HG02885 (cell line): Measurements from ENCODE around the gene SHROOM3.

Experiments
- ATAC-seq: cut with Tn5 transposase; IDR thresholded peaks from one replicate; pipeline ENCODE4 v1.9.1; 2021; ENCODE audit warnings: mild to moderate bottlenecking; ENCODE audit not compliant: unreplicated experiment, poor library complexity

SHROOM3 gene

DNA sequence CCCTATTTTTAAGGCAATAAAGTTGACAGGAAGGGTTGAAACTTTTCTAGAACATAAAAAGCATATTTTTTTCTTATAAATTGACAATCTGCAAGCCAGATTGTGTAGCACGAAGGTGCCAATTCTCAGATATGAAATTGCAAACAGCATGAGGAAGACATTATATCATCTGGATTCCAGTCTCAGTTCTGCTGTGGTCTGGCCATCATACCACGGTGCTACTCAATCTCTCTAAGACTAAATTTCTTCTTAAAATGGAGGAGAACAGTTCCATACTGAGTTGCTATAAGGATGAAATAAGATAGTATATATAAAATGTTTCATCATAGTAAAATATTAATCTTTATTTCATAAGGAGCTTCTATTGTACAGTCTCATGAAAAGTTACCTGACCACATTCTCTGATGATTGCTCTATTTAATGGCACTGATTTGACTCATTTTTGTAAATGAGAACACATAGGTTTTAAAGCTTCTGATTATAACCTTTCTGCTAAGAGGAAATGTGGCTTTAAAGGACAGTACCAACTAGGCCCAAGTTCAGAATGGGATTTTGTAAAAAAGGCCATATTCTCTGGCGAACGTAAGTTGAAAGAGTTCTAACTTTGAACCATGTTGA lies 127.9 kb downstream of the SHROOM3 start:
- ATAC-seq: no peak

DNA sequence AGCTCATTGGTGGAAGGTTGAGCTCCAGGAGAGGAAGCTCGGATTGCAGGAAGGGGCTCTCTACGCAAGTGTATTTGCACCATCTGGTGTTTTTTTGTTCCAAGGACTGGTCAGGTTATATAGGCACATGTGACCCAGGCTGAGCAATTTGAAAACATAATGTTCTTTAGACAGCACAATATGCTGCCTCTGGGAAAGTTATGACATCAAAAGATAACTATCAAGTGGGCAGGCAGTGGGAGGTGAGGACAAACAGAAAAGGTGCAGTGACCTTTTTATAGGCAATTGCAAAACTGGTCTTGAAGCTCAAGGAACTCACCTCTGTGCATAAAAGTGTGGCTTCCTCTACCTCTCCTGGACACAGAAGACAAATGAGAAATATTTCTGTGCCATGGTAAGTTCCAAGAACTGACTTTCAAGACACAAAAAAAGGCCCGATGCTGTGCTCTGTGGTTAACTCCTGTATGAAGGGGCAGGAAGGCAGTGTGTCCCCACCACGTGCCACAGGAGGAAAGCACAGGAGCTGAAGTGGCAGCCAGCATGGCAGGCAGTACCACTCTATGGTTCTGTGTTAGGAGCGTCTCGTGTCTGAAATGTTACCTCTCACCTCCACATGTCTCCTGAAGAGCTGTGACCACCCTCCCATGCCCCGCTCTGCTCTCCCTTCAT lies 128.6 kb downstream of the SHROOM3 start:
- peak; percentile 46 for ATAC-seq

DNA sequence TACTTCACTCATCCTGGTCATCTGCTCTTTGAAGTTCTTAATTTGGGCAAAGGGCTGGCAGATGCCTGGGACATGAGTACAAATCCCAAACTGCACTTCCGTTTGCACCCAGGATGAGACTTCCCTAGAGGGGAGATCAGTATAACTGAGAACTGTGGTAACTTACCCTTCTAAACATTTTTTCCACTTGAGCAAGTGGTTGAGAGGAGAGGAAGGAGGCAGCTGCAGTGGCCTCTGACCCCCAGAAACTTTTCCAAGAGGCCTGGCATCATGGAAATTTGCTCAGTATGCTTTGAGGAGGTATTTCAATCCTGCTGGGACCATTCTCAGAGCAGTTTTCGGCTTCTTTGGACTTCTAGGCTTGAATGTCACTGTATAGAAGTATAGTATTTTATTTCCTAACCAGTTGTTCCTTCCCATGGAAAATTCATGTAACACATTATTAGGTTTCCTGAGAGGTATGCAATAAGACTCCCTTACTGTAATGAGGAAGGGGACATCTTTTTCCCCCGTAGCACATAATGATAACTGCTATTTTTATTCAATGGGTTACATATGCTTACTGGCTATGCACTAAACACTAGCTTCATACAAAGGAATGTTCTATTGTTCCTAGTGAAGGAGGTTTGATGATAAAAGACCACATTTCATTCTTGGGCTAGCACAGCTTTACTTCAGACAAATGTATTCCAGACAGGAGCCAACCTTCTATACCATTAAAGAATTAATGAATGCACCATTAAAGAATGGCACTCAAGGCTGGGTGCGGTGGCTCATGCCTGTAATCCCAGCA lies 129.3 kb downstream of the SHROOM3 start:
- ATAC-seq: no peak

DNA sequence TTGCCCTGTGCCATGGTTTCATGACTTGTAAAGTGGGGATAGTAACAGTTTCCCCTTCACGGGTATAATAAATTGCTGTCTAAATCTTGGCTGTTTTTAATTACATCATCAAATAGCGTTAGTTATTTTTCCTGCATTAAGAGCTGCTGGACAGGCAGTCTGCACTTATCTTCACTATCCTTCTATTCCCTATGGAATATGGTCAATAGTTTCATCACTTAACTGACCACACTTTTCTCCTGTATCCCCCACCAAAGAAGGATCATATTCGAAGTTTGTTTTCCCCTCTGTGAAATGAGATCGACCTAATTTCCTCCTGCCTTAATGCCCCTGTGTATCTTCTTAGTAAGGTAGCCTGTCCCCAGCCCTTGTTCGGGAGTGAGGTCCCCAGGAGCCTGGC lies 133.2 kb downstream of the SHROOM3 start:
- ATAC-seq: no peak

DNA sequence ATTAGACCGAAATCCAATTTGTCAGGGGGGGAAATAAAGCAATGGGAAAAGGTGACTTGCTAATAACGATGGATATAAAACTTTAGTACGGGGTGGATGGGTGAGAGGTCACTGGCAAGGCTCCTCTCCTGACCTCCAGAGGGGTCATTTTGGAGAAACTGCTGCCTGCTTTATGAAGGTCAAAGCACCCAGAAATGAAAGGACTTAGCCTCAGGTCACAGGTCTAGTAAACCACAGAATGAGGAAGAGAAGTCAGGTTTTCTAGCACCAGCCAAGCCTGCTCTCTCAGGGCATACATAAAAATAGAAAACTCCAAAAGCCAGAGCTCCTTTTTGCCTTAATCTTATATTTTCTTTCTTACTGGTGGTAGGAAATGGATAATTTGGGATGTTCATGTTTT lies 134.2 kb downstream of the SHROOM3 start:
- ATAC-seq: no peak

DNA sequence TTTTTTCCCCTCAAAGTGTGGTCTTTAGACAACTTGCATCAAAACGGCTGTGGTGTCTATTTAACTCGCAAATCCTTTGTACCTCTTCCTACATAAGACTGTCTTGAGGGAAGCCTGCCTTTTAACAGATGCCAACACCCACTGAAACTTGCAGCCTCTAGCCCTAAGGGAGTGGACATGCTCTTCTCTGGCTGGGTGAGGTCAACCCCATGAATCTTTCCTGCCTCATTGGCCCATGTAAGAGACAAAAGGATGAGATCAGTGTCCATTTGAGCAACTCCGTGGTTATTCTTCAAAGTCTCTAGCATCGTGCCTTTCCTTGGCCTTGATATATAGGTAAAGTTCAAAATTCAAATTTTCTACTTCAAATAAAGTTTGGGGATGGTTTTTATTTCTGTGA lies 134.7 kb downstream of the SHROOM3 start:
- no peak for ATAC-seq

DNA sequence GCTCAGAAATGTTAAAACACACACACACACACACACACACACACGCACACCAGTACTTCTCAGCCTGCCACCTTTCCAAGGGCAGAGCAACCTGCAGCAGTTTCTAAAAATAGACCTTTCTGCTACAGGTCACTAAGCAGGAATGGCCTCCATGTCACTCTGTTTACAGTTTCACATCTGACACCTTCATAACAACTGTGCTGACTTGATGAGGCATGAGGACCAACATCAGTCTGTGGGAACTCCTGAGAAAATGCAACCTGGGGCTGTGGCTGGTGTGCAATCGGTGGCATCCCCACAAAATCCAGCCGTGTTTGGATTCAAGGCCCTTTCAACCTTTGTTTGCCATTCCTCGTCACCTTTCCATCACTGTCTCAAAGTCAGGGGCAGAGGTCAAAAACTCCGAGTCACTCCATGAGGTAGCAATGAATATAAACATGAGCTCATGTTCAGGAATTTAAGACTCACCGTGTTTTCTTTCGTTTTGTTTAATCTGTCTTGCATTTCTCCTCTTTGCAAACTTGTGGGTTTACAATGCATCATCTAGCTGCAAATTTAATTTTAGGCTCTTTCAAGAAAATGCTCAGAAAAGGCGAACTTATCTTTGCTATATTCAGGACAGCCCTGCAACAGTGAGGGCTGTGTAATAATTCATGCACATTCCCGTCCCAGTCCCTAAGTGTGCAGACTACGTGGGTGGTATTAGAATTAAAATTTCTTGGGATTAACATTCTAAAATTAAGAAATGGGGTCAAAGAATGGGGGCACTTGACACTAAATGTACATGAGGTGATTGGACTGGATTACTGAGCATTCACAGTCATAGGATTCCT lies 135.3 kb downstream of the SHROOM3 start:
- ATAC-seq: no peak

DNA sequence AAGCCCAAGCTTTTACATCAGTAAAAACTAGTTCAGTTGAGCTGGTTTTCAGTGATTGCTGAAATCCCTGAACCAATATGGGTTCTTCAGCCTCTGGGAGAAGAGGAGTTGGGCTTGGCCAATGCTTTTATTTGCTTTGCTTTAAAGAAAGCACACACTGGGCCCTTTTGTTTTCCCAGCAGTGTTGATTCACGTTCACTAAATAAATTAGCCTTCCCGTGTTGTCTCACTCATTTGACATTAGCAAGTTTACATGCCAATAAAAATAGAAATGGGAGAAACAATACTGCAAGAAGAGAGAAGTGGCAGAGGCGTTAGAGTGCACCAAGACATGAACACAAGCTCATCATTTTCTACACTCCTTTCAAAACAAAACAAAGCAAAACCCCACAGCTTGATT lies 136.2 kb downstream of the SHROOM3 start:
- no peak for ATAC-seq

DNA sequence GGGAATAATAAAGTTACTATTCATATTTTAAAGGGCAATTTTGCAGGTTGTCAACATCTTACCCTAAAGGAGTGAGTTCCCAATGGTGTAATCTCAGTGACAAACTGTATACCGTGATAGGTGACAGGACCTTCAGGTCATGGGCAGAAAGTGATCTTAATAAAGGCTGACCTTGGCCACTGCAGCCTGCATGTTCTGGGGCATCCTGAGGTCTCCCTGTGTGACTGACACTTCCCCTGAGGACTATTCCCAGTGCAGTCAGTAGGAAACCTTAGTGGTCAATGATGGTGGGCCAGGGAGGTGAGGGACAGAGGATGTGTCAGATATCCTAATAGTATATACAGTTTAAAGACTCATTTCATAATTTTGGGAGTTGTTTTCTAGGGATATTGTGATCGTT lies 137.2 kb downstream of the SHROOM3 start:
- no peak for ATAC-seq

DNA sequence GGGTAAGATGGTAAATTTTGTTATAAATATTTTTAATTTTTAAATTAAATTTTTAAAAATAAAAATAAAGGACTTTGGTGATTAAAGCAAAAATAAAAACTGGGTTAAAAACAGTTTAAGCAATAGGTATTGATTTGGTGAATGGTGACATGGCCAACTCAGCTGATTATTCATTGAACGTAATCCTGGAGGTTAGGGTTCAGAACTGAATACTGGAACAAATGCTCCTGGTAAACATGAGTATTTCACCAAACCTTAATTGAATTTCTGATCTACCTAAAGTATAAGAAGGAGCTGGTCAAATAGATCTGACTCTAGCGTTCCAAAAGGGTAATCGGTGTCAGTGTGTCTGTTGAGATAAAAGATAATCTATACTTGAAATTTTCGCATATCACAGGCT lies 141.8 kb downstream of the SHROOM3 start:
- no peak for ATAC-seq

DNA sequence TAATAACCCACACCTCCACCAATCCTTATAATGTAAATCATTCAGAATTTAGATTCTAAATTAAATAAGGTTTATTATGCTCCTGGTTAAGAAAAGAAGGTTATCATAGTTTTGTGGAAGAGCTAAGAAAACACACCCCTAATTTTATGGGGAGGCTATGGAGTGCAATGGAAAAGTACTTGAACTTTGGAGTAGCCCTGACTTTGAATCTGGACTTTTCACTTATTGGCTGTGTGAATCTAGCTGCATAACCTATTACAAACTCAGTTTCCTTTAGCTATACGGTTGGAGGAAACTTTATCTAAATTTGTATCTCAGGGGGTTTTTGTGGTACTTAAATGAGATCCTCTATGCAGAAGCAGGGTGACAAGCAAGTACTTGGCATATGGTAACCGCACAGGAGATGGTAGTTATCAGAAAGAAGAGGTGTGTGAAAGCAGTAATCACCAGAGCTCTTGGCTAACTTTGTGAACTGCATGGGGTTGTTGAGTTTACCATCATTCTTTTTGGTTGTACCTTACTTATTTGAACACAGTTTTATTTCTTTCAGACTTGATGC lies 143.1 kb downstream of the SHROOM3 start:
- no peak for ATAC-seq

DNA sequence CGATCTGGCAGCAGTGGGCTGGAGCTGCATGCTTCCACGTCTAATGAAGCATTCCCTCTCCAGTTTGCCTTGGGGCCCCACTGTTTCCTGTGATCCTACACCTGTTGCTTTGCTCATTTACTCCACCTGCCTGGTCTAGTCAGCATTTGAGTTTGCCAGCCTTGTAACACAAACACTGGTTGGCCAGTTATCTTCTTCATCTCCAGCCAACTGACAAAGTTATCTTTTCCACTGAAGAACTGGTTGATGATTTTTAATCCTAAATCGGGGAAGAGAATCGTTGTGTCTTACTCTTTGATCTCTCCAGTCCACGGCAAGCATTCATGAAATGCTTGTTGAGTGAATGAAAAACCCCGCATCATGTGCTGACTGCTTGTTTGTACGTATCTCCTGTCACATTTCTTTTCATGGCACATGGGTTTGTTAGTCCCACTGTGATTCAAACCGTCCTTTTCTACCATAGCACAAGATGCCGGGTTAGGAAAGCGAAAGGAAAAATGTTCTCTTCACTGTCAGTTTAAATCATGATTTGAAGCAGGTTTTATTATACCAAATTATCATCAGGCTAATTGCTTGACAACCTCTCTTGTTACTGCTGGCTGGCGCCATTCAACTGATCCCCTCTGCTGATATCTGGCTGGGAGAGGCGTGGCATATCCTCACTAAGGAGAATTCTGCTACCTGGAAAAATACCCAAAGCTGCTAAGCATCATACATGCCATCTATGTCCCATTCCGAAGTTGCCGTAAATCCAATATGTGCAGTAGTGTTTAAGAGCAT lies 144.8 kb downstream of the SHROOM3 start:
- no peak for ATAC-seq

DNA sequence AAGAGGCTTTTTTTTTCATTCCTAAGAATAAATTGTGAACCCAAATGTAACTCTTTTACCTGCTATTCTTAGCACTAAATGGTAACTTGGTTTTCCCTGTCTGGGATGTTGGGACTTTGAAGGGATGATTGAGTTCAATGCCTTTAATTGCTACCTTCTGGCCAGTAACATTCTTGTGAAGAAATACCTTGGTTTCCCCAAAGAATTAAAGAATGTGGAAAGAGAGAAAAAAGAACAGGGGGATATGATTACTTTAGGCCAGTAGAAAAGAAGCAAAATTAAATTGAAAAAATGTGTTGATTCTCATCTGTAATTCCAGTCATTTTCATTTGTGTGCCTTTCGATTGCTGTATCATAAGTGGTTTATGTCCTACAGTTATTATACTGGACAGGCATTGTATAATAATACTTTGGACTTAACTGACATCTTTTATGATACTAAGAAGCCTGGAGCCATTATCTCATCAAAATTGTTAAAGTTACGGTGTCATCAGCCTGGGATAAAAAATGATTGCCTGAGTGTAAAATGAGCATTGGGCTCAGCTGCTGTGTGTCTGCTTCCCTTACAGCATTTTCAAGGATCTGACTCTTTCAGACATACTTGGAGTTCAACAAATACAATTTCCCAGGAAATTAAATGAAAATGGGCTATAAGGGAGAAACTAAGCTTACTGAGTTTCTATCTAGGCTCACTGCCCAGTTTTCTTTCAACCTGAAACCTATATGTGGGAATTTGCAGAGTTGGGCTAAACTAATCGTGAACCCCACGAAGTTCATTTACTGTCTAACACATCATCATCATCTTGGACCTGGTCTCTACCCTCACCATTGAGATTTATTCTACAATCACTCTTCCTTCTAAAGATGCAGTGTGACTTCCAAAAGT lies 146.3 kb downstream of the SHROOM3 start:
- ATAC-seq: no peak

DNA sequence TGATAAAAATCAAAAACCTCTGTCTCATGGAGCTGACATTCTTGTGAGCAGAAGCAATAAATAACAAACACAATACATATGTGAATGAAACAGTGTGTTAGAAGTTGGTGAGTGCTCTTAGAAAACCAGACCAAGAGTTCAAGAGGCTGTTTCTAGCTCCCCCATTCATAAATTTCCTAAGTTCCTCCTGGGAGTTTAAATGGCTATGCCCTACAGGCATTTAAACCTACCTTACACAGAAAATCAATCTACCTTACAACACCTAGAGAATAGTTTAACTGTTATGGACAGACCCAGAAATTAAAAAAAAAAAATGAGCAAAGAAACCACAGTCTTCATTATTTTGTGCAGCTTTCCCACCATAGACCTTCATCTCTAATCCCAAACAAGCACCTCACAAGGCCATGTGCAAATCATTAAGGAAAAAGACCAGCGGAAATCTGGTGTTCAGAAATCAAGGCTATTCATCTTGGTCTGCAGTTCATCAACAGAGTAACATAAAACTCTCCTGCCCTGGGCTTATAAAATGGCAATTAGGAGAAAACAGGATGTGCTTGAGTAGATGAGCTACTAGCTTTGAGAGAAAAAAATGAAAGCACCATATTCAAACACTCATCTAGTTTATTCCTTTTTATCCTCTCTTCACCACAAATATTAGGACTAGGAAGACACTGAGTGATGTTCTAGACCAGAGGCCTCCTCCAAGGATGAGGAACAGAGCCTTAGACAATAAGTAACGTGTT lies 147.2 kb downstream of the SHROOM3 start:
- no peak for ATAC-seq

DNA sequence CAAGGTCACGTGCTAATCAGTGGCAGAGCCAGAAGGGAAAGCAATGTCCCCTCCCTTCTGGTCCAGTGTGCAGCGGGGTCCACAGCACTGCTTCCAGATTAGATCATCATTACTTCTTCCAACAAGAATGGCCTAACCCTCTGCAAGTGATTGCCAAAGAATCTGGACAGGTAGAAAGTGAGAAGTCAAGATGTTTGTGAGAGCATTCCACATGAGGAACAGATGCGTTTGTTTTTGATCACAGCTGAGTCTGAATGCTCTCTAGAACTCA lies 147.7 kb downstream of the SHROOM3 start:
- ATAC-seq: no peak

DNA sequence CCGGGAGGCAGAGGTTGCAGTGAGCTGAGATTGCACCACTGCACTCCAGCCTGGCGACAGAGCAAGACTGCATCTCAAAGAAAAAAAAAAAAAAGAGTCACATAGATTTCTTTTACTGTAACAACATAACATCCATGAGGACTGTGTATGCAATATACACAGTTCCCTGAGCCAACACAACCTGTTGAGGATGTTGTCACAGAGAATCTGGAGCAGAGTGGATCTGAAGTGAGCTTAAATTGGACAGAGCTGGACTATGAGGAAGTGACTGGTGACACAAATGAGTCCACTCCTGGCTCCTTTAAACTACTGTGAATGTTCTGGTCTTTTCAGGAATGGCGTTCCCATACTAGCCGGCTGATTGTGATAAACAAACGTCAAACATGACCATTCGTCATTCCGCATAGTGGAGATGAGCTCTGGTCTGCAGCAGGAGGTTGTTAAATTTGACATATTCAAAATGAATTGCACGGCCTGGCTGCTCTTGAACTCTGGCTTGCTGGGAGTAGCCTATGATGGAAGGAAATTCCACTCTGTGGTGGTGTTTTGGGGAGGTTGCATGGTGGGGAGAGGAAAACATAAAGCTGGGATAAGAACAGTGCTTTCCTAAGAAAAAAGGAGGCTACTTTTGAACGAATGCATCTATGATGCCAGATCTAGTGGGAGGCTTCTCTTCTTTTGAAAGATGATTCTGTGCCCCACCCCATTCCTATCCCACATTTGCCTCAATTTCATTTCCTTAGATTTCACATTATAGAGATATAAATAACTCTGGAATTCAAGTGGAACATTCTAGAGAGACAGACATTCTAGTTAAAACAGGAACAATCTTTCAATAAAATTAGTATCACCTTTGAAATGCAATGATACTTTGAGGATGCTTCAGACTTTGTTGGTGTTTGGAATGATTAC lies 149.5 kb downstream of the SHROOM3 start:
- ATAC-seq: no peak

DNA sequence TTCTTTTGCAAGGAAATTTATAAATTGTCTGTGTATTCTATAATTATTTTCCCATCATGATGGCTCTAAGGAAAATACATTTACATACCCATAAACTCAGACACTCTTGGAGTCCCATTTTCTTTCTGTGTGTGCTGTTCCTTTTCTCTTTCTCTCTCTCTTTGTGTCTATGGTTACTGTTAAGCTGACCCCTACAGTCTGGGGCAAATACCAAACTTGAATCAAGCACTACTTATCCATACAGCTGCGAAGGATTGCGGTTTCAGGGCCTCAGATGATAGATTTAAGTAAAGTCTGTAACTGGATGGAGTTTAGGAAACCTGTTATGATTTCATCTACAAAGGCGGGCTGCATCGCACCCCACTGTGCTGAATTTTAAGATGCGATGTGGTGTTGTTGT lies 150.2 kb downstream of the SHROOM3 start:
- ATAC-seq: no peak
